ENCODE data around the gene SLC5A9.
A peak's percentile ranks its signal among the peaks of the same experiment; 100 is the strongest.
"Not testable (repeated sequence)": the region's sequence is repeated elsewhere in the genome, so short reads cannot be mapped to it uniquely, and the experiment has no call there.

SLC5A9 gene

DNA sequence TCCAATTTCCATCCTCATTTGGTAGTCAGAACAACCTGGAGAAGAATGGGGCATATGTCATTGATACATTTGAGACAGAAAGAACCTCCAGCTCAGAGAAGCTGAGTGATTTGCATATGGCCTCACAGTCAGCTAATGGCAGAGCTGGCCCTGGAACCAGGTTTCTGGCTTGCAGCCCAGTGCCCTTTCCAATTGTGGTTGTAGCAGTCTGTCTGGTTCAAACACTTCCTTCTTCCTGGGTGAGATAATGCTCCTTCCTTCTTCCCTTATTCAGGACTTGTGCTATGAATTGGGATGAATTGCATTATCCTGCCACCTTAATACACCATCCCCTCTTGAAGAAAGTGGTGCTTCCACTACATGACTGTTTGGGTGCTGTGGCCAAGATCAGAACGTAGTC is 24.2 kb downstream of the SLC5A9 start:
- DNase-seq, result peak; percentile 95 to 97

DNA sequence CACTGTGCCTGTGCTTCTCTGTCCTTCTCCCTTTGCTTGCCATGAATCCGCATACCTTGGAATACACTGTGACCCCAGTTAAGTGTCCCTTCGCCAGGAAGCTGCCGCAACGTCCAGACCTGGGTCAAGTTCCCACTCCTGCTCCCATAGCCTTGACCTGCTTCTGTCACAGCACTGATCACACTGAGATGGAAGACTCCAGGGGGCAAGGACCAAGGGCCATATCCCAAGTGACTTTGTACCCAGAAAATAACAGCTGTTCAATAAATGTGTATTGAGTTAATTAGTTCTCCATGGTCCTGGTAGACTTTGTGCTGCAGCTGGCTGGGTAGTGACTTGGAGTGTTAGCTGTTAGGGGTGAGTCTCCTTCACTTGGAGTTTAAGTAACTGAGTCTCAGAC is 25.8 kb downstream of the SLC5A9 start:
- DNase-seq, result no peak

DNA sequence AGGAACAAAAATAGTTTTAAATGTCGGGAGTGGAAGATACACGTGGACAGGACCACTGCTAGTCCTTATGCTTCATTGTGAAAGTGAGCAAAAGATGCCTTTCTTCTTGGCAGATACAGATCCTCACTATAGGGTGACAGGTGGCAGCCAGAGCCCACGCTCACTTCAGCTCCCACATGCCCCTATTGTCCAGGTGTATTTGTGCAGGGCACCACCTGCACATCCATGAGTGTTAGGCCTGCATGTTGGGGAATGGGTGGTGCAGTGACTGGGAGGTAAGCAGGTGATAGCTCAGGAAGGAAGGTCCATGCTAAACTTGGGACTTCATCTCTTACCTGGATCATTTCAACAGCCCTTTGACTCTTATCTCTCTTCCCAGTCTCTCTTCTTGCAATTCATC is 27.4 kb downstream of the SLC5A9 start:
- peak; percentile 52 to 71 for DNase-seq

DNA sequence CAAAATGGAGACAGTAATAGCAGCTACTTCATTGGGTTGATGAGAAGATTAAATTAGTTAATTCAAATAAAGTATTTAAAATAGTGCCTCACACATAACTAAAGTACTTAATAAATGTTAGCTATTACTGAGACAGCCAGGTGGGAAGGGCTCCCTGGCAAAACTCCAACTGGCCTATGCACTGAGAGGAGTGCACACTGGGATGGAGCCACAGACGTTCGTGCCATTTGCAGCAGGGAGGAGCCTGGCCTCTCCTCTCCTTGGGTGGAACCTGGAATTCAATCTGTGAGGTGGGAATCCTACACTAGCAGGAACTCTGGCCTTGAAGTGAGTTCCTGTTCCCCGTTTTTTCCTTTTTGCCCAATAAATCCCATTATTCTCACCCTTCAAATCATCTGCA is 28.1 kb downstream of the SLC5A9 start:
- DNase-seq, result no peak

DNA sequence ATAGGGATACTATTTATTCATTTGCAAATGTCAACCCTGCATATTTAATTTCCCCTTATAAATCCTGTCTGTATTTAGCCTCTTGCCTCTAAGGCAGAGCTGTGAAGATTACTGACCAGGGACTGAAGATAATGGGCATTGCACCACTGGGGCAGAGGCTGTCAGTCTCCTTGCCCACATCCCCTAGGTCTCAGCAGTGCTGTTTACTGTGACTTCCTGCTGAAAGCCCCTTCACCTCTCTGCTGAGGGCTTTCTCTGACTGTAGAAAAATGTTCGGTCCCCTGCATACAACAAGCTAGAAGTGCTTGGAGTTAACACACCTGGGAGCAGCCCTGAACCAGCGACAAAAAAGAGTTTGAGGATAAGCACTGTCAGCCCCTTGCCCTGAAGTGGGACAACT is 28.8 kb downstream of the SLC5A9 start:
- DNase-seq, result no peak

DNA sequence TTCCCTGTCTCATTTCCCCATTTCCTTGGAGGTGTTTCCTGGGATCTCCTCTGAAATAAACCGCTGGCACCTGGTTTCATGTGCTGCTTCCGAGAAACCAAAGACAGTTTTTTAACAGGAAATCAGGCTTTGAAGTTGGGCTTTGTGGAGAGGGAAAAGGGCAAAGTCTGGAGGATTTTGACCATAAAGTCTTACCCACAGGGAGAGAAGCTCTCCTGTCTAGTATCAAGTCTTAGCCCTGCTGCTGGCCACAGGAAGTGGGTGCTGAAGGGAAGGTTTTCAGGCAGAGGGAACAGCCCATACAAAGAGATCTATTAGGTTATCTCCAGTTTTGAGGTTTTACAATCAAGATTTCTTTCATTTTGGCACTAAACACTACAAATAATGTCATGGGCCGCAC is 29.3 kb downstream of the SLC5A9 start:
- DNase-seq, result no peak

DNA sequence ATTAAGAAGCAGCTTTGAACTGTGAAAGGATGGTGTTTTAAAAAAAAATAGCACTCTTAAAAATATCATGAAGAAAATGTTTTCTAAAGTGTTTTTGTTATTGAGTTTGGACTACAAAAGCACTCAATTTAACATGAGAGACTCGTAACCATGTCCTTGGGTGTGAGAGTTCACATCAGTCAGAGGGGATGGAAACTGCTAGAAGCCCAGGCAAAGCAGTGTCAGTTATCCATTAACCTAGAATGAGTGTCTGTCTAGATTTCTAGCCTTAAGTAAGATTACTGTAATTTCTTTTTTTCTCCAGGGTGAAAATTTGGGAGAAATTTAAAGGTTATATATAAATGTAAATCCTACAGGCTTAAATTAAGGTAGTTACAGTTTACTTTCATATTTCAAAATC is 31.7 kb downstream of the SLC5A9 start:
- no peak for DNase-seq

DNA sequence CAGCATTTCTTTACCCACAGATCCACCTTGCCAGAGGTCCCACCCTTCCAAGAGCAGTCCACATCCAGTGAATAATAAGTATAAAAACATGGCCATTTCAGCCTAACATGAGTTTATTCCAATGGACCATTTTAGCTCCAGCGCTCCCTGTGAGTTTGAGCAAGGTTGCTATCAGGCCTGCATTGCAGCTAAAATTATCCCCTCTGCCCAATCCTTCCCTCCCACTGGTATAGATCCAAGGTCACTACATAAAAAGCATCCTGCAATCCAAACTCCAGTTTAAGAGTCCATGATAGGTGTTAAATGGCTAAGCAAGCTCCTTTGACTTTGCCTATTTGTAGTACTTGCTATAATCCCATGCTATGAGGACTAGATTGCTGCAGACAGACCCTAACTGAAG is 35.6 kb downstream of the SLC5A9 start:
- DNase-seq, result no peak

DNA sequence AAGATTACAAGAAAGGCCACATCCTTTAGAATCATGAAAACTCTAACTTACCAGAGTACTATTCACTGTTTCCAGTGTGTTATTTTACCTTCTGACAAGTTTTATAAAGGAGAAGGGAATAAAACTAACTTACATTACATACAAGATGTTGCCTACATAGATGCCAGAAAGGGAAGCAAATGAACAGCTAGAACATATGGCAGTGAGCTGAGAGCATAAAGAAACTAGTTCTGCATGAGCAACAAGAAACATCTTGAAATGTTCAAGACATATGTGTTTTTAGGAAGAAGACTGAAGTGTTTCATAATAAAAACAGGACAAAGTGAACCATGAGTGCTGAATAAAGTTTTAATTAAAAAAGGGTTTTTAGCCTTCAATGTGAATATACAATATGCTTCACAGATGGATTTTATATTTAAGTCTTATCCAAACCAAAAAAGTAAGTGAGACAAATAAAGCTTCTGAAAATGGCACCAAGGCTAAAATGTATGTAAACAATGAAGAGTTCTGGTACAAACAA is 39.4 kb downstream of the SLC5A9 start:
- DNase-seq, result no peak

DNA sequence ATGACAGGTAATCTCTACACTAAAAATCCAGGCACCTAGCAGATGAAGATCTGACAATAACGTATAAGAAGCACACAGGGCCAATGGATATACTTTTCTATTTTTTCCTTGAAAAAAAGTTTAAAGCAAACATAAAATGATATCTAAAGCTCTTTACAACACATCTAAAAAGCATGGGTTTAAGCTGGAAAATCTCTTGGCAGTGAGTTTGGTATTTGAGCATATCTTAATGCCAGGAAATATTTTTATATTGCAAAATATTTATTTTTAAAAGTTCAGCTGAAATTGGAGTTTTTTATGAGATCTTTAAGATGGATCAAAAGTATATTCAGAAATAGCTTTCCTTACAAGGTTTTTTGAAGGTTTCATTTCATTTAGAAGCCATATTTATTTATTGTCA is 40.5 kb downstream of the SLC5A9 start:
- no peak for DNase-seq

DNA sequence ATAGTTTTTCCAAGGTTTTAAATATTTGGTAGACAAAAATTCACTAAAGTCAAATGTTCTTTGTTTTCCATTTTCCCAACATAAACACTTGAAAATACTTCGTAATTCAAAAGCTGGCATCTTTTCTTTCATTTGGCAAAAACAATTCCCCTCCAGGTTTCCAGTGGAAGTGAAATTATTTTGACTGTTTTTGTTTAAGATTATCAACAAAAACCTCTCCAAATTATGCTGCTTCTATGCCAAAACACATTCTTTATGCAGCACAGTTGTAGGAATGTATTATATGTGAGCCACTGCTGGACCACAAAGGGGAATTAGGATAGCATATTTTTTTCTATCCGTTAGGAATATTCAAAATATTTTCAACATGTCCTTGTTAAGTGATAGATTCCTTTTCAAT is 44.1 kb downstream of the SLC5A9 start:
- DNase-seq, result no peak

DNA sequence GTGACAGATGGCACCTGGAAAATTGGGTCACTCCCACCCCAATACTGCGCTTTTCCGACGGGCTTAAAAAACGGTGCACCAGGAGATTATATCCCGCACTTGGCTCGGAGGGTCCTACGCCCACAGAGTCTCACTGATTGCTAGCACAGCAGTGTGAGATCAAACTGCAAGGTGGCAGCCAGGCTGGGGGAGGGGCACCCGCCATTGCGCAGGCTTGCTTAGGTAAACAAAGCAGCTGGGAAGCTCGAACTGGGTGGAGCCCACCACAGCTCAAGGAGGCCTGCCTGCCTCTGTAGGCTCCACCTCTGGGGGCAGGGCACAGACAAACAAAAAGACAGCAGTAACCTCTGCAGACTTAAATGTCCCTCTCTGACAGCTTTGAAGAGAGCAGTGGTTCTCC is 54.9 kb downstream of the SLC5A9 start:
- not testable (repeated sequence) for DNase-seq

DNA sequence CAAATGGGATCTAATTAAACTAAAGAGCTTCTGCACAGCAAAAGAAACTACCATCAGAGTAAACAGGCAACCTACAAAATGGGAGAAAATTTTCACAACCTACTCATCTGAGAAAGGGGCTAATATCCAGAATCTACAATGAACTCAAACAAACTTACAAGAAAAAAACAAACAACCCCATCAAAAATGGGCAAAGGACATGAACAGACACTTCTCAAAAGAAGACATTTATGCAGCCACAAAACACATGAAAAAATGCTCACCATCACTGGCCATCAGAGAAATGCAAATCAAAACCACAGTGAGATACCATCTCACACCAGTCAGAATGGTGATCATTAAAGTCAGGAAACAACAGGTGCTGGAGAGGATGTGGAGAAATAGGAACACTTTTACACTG is 59.8 kb downstream of the SLC5A9 start:
- DNase-seq, result not testable (repeated sequence)

DNA sequence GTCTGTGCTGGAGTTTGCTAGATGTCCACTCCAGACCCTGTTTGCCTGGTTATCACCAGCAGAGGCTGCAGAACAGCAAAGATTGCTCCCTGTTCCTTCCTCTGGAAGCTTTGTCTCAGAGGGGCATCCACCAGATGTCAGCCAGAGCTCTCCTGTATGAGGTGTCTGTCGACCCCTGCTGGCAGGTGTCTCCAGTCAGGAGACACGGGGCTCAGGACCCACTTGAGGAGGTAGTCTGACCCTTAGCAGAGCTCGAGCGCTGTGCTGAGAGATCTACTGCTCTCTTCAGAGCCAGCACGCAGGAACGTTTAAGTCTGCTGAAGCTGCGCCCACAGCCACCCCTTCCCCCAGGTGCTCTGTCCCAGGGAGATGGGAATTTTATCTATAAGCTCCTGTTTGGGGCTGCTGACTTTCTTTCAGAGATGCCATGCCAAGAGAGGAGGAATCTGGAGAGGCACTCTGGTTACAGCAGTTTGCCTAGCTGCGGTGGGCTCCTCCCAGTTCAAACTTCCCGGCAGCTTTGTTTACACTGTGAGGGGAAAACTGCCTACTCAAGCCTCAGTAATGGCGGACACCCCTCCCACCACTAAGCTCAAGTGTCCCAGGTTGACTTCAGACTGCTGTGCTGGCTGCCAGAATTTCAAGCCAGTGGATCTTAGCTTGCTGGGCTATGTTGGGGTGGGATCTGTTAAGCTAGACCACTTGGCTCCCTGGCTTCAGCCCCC is 62.3 kb downstream of the SLC5A9 start:
- peak in 1 of 2 experiments; percentile 41 for DNase-seq

DNA sequence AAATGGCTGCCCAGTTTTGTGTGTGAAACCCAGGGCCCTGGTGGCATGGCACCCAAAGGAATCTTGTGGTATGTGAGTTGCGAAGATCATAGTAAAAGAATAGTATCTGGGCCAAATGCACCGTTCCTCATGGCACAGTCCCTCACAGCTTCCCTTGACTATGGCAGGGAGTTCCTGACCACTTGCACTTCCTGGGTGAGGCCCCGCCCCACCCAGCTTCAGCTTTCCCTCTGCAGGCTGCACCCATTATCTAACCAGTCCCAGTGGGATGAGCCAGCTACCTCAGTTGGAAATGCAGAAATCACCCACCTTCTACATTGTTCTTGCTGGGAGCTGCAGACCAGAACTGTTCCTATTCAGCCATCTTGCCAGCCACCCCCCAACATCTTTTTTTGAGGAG is 63.0 kb downstream of the SLC5A9 start:
- DNase-seq, result no peak

DNA sequence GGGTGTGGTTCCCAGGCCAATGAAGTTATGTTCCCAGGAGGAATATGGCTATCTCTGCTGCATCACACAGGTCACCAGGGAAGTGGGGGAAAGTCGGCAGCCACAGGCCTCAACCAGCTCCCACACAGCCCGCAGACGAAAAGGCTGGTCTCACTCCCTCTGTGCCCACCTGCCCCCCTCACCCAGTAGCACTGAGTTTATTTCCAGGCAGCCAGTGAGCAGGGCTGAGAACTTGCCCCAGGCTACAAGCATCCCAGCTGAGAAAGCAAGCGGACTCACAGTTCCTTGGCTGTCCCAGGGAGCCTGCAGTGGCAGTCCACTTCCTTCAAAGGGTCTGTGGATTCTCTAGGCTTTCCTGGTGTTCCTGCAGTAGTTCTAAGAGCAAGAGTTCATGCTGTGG is 68.9 kb downstream of the SLC5A9 start:
- no peak for DNase-seq

DNA sequence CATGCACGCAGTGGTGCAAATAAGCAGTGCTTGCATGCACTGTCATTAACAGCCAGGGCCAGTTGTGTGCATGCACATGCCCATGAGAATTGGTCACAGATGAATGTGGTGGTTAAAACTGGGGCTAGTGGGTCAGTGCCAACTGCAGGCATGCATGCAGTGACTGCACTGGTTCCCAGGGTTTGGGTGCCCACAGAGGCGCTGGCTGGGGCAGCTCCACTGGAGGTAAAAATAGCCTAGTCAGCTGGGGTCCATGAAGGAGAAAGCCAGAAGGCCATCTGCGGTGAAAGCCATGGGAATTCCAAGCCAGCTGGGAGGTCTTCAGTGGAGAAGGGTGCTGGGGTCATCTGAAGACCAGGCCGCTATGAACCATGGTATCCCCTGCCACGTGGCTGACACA is 70.2 kb downstream of the SLC5A9 start:
- no peak for DNase-seq

DNA sequence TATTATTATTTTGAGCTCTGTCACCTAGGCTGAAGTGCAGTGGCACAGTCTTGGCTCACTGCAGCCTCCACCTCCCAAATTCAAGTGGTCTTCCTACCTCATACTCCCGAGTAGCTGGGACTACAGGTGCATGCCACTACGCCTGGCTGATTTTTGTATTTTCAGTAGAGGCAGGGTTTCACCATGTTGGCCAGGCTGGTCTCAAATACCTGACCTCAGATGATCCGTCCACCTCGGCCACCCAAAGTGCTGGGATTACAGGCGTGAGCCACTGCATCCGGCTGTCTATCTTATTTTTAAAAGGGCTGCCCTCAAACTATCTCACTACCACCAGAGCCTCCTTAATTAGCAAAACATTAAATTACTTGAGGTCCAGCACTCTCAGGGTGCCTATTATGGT is 71.6 kb downstream of the SLC5A9 start:
- not testable (repeated sequence) for DNase-seq

DNA sequence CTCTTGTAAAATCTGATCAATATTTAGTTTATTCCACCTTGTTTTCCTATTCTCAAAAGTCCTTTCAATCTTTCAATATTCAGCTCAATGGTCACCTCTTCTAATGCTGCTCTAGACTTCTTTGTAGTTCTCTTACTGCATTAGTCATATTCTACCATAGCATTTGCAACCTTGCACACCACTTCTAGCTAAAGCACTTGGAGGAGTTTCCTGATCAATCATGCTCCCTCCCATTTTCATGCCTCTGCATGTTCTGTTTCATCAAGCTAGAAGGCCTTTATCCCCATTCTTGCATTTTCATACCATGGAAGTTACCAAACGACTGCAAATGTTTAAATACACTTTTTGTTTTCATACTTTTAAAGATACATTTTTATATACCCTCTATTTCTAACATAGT is 72.1 kb downstream of the SLC5A9 start:
- DNase-seq, result no peak

Measured in NCI-H526 (cell line).